Suppressor macrophage treated with lipopolysaccharide for 1 hour (primary cell): Measurements from ENCODE around the gene MAMDC4.
"Not testable (repeated sequence)": the region's sequence is repeated elsewhere in the genome, so short reads cannot be mapped to it uniquely, and the experiment has no call there.

ENCODE experiments used
- DNase-seq, 3 donors: peaks; one replicate each; pipeline ENCODE4 v3.0.0-alpha.2; 2020 to 2022

Gene MAMDC4

GRCh38 chr9:136839229-136840139 lies 12.7 kb upstream of the MAMDC4 start:
- DNase-seq = no peak

- no peak for DNase-seq
These were observed 11.8 kb upstream of the MAMDC4 start for GRCh38 chr9:136840140-136840876.

GRCh38 chr9:136840877-136841645 lies 11.1 kb upstream of the MAMDC4 start:
- peak in 1 of 3 donors; percentile 38 for DNase-seq

GRCh38 chr9:136841646-136842379 lies 10.3 kb upstream of the MAMDC4 start:
- DNase-seq = not testable (repeated sequence)

GRCh38 chr9:136842380-136842948 lies 9.7 kb upstream of the MAMDC4 start, which contains the start of gene AJM1:
Gene AJM1, plus strand, starts transcription at chr9:136842478. Its CDS starts 1,937 bp downstream, at chr9:136844415.
- peak; percentile 79 to 89 (median 83) for DNase-seq

GRCh38 chr9:136843159-136843800 lies 8.9 kb upstream of the MAMDC4 start:
- DNase-seq = not testable (repeated sequence)

- DNase-seq = peak; percentile 27 to 69 (median 47)
These were observed 8.1 kb upstream of the MAMDC4 start for GRCh38 chr9:136843801-136844740.

GRCh38 chr9:136844761-136845464 lies 7.2 kb upstream of the MAMDC4 start:
- DNase-seq = peak in 1 of 3 donors; percentile 33

- no peak for DNase-seq
These were observed 6.5 kb upstream of the MAMDC4 start for GRCh38 chr9:136845465-136846260.

GRCh38 chr9:136846376-136847087 lies 5.6 kb upstream of the MAMDC4 start:
- DNase-seq = peak in 2 of 3 donors; percentile 16 to 65

GRCh38 chr9:136847088-136847825 lies 4.9 kb upstream of the MAMDC4 start:
- peak; percentile 37 to 53 (median 45) for DNase-seq

GRCh38 chr9:136847826-136848392 lies 4.2 kb upstream of the MAMDC4 start:
- DNase-seq = peak; percentile 85 to 93 (median 88)

- DNase-seq = peak; percentile 25 to 56 (median 40)
These were observed 3.6 kb upstream of the MAMDC4 start for GRCh38 chr9:136848393-136849037.

- peak; percentile 100 for DNase-seq
These were observed 2.8 kb upstream of the MAMDC4 start, which contains the start of gene PHPT1 for GRCh38 chr9:136849038-136849959. Gene PHPT1, plus strand, starts transcription at chr9:136849409. Its CDS starts 22 bp downstream, at chr9:136849431.
